Loucy (cell line): ENCODE measurements around the gene RFNG.

Source experiments
- H2AFZ ChIP-seq: fragments of 200-600 bp; sonication (generic); 2 replicates; pipeline ENCODE4 v1.6.0; 2016; ENCODE audit warnings: antibody characterized with exemption, mild to moderate bottlenecking, low read length, moderate library complexity
- H3F3A ChIP-seq: fragments of 200-600 bp; 2 replicates; pipeline ENCODE4 v1.6.0; 2016; ENCODE audit warnings: antibody characterized with exemption, low read depth, mild to moderate bottlenecking
- H3K27me3 ChIP-seq: fragments of 200-600 bp; sonication (generic); 2 replicates; pipeline ENCODE4 v1.6.1; 2014; ENCODE audit warnings: low read length, mild to moderate bottlenecking; ENCODE audit not compliant: insufficient read depth, poor library complexity, severe bottlenecking
- H3K36me3 ChIP-seq: fragments of 200-600 bp; sonication (generic); 2 replicates; pipeline ENCODE4 v1.6.1; 2016; ENCODE audit warnings: low read length; ENCODE audit not compliant: insufficient read depth
- H3K4me1 ChIP-seq: fragments of 200-600 bp; sonication (generic); 2 replicates; pipeline ENCODE4 v1.5.1; 2014; ENCODE audit warnings: low read length, mild to moderate bottlenecking; ENCODE audit not compliant: insufficient read depth, poor library complexity, severe bottlenecking
- H3K4me2 ChIP-seq: fragments of 200-600 bp; sonication (generic); 2 replicates; pipeline ENCODE4 v1.6.0; 2014; ENCODE audit warnings: antibody characterized with exemption, low read length, low read depth, mild to moderate bottlenecking; ENCODE audit not compliant: poor library complexity, severe bottlenecking
- H3K4me3 ChIP-seq: fragments of 200-600 bp; sonication (generic); 2 replicates; pipeline ENCODE4 v1.5.1; 2014; ENCODE audit warnings: low read length, mild to moderate bottlenecking, mixed read lengths; ENCODE audit not compliant: poor library complexity, severe bottlenecking
- H3K79me2 ChIP-seq: fragments of 200-600 bp; sonication (generic); 2 replicates; pipeline ENCODE4 v1.6.1; 2014; ENCODE audit warnings: low read length; ENCODE audit not compliant: insufficient read depth
- H3K9ac ChIP-seq: fragments of 200-600 bp; sonication (generic); 2 replicates; pipeline ENCODE4 v1.6.0; 2014; ENCODE audit warnings: mild to moderate bottlenecking, low read depth, low read length, moderate library complexity; ENCODE audit not compliant: poor library complexity, severe bottlenecking
- H3K9me2 ChIP-seq: fragments of 200-600 bp; sonication (generic); replicated peaks from 2 replicates; pipeline ENCODE4 v1.6.1; 2016; ENCODE audit warnings: low read depth, low read length, mixed read lengths
- H3K9me3 ChIP-seq: fragments of 200-600 bp; sonication (generic); 2 replicates; pipeline ENCODE4 v1.6.1; 2014; ENCODE audit warnings: mild to moderate bottlenecking, antibody characterized with exemption, low read length, low read depth; ENCODE audit not compliant: insufficient read depth
- H4K20me1 ChIP-seq: fragments of 200-600 bp; sonication (generic); 2 replicates; pipeline ENCODE4 v1.6.0; 2014; ENCODE audit warnings: antibody characterized with exemption, low read length, mild to moderate bottlenecking; ENCODE audit not compliant: insufficient read depth, poor library complexity, severe bottlenecking
- CTCF ChIP-seq: fragments of 200-600 bp; sonication (generic); conservative IDR thresholded peaks from 2 replicates; pipeline ENCODE4 v1.5.1; 2014; ENCODE audit warnings: mild to moderate bottlenecking, antibody characterized with exemption, low read length
- EZH2phosphoT487 ChIP-seq: fragments of 200-600 bp; IDR thresholded peaks from 2 replicates; pipeline ENCODE4 v1.6.1; 2018; ENCODE audit warnings: antibody characterized with exemption, mild to moderate bottlenecking, moderate library complexity, borderline replicate concordance

Gene RFNG

GRCh38 chr17:82058855-82059249, 7.2 kb upstream of the RFNG start:
- Histone ChIP-seq H3K9me3 (no peaks in the 10 kb centered on the region), H2AFZ (no peak overlapping the region), H3K4me1 (peaks cover 2% of the 10 kb centered on the region), H3K9ac (no peak overlapping the region), H3K36me3 (peaks cover 34% of the 10 kb centered on the region; the same call in 1 of the 2 replicates), H3F3A (no peaks in the 10 kb centered on the region), H3K4me3 (no peak overlapping the region), H3K27me3 (no peaks in the 10 kb centered on the region), H3K4me2 (no peak overlapping the region), H3K79me2 (peaks cover 6% of the 10 kb centered on the region; the same call in 1 of the 2 replicates), H3K9me2 (no peaks in the 10 kb centered on the region), H4K20me1 (no peaks in the 10 kb centered on the region)
- TF ChIP-seq EZH2phosphoT487 (no peak), CTCF (no peak)

GRCh38 chr17:82058230-82058854, 6.7 kb upstream of the RFNG start:
- Histone ChIP-seq H3K9me3 (no peaks in the 10 kb centered on the region), H4K20me1 (no peaks in the 10 kb centered on the region), H3K36me3 (peaks cover 34% of the 10 kb centered on the region; the same call in 1 of the 2 replicates), H3K4me1 (peaks cover 7% of the 10 kb centered on the region), H3K27me3 (no peaks in the 10 kb centered on the region), H3K9me2 (no peaks in the 10 kb centered on the region), H3K4me3 (no peak overlapping the region), H3K4me2 (no peak overlapping the region), H3F3A (no peaks in the 10 kb centered on the region), H3K9ac (no peak overlapping the region), H3K79me2 (peaks cover 6% of the 10 kb centered on the region; the same call in 1 of the 2 replicates), H2AFZ (no peak overlapping the region)
- TF ChIP-seq CTCF = no peak
- no peak for TF ChIP-seq EZH2phosphoT487

- no peak overlapping the region for H3K4me2 ChIP-seq
- no peak overlapping the region for H2AFZ ChIP-seq
- H3K4me1 ChIP-seq = peaks cover 15% of the 10 kb centered on the region
- H3F3A ChIP-seq = no peaks in the 10 kb centered on the region
- no peaks in the 10 kb centered on the region for H3K9me3 ChIP-seq
- peaks cover 34% of the 10 kb centered on the region; the same call in 1 of the 2 replicates for H3K36me3 ChIP-seq
- H4K20me1 ChIP-seq = peaks cover 11% of the 10 kb centered on the region
- H3K27me3 ChIP-seq = no peaks in the 10 kb centered on the region
- H3K9ac ChIP-seq = no peak overlapping the region
- TF ChIP-seq EZH2phosphoT487 (no peak), CTCF (no peak)
- no peaks in the 10 kb centered on the region for H3K9me2 ChIP-seq
- H3K79me2 ChIP-seq = peaks cover 19% of the 10 kb centered on the region
- H3K4me3 ChIP-seq = no peak overlapping the region
These were observed 5.4 kb upstream of the RFNG start for GRCh38 chr17:82056729-82057621.
